Panc1 (cell line): ENCODE measurements around the gene TCEANC2. TPM values are rescaled to one million over a fixed set of nuclear protein-coding genes. Genes with fewer than 3 reads are reported as not detected.
A peak's percentile ranks its signal among the peaks of the same experiment; 100 is the strongest.

Experiments
- ATAC-seq: fragments of 200-7000 bp; cut with Tn5 transposase; 2 replicates; pipeline ENCODE4 v1.9.1; 2020; ENCODE audit warnings: mild to moderate bottlenecking, moderate library complexity
- BruUV-seq: library from RNA; stranded (reverse); fragments of 400-500 nt; replicated peaks from 2 replicates; lab custom pipeline; 2021; lab: Mats Ljungman, UMichigan
- CTCF ChIA-PET: fragments of 300-600 bp; sonication (Branson Sonifier 250); formaldehyde crosslinking; loops from one replicate; lab custom pipeline; 2022; ENCODE audit warnings: antibody characterized with exemption; lab: Charles Lee
- POLR2A ChIA-PET: fragments of 300-600 bp; sonication (Branson Sonifier 250); formaldehyde crosslinking; loops from one replicate; lab custom pipeline; 2022; ENCODE audit warnings: antibody characterized with exemption; lab: Charles Lee
- DNase-seq: peaks from one replicate; pipeline ENCODE4 v3.0.0-alpha.2; 2010; ENCODE audit warnings: low read depth, low spot score
- H3K27ac ChIP-seq: 2 replicates; pipeline ENCODE4 v1.5.1; 2011; ENCODE audit warnings: mild to moderate bottlenecking, low read length, inconsistent platforms
- H3K27me3 ChIP-seq: fragments of 200-500 bp; sonication (Bioruptor generic); 2 replicates; pipeline ENCODE4 v1.6.0; 2014; ENCODE audit warnings: low read length, inconsistent platforms; ENCODE audit not compliant: control insufficient read depth, insufficient read depth
- H3K36me3 ChIP-seq: fragments of 200-500 bp; sonication (Bioruptor generic); 2 replicates; pipeline ENCODE4 v1.5.1; 2014; ENCODE audit warnings: inconsistent platforms, mild to moderate bottlenecking, low read length, moderate library complexity; ENCODE audit not compliant: control insufficient read depth, insufficient read depth
- H3K4me1 ChIP-seq: 2 replicates; pipeline ENCODE4 v1.5.1; 2011; ENCODE audit warnings: inconsistent platforms, mild to moderate bottlenecking, low read length, moderate library complexity; ENCODE audit not compliant: control insufficient read depth, insufficient read depth
- H3K4me3 ChIP-seq, 2 experiments: 2 replicates each; pipeline ENCODE4 v1.5.1; 2011 to 2012; ENCODE audit warnings: low read depth in 2 of 2, low read length in 2 of 2, mild to moderate bottlenecking in 2 of 2, inconsistent platforms in 1 of 2, moderate library complexity in 1 of 2
- H3K9me3 ChIP-seq: fragments of 200-500 bp; sonication (Bioruptor generic); 2 replicates; pipeline ENCODE4 v1.5.1; 2014; ENCODE audit warnings: low read depth, mild to moderate bottlenecking, inconsistent platforms, low read length, moderate library complexity; ENCODE audit not compliant: control insufficient read depth, insufficient read depth
- POLR2AphosphoS5 ChIP-seq: IDR thresholded peaks from 2 replicates; pipeline ENCODE4 v1.6.1; 2012; ENCODE audit warnings: mild to moderate bottlenecking, low read depth, low read length, moderate library complexity
- SIN3A ChIP-seq: IDR thresholded peaks from 2 replicates; pipeline ENCODE4 v1.6.1; 2012; ENCODE audit warnings: low read depth, mild to moderate bottlenecking, low read length, moderate library complexity, borderline replicate concordance; ENCODE audit not compliant: insufficient read depth
- TCF7L2 ChIP-seq: IDR thresholded peaks from 2 replicates; pipeline ENCODE4 v1.6.1; 2011; ENCODE audit warnings: mild to moderate bottlenecking, low read depth, low read length, inconsistent platforms
- in situ Hi-C: cut with HindIII; loops from 2 replicates; pipeline ENCODE4 v1.10.0; 2016; ENCODE audit warnings: low sequenced_read_pairs, low pct_unique_long_range_greater_than_20kb
- intact Hi-C: fragments of 100-400 bp; cut with micrococcal nuclease; formaldehyde crosslinking; loops from one replicate; pipeline ENCODE4 v1.10.0; 2022; ENCODE audit not compliant: unreplicated experiment
- total RNA-seq: library from RNA; stranded (reverse); gene quantifications from one replicate; pipeline ENCODE4 v1.2.1, GENCODE V29; 2021; ENCODE audit not compliant: unreplicated experiment
- TF ChIP-seq, protein P1 (sequence below), 2 experiments: IDR thresholded peaks; 2 replicates each; pipeline ENCODE4 v1.6.1; 2011 to 2012; ENCODE audit warnings: low read depth in 2 of 2, control low read depth in 1 of 2, low read length in 1 of 2, mild to moderate bottlenecking in 1 of 2, moderate library complexity in 1 of 2; ENCODE audit not compliant: insufficient read depth in 1 of 2
- TF ChIP-seq, protein P2 (sequence below): fragments of 450-650 bp; IDR thresholded peaks from 2 replicates; pipeline ENCODE4 v1.5.1; 2017; ENCODE audit warnings: mild to moderate bottlenecking

Gene TCEANC2
- total RNA-seq, 1 experiment from 2014 or later: 5.1 TPM

DNA sequence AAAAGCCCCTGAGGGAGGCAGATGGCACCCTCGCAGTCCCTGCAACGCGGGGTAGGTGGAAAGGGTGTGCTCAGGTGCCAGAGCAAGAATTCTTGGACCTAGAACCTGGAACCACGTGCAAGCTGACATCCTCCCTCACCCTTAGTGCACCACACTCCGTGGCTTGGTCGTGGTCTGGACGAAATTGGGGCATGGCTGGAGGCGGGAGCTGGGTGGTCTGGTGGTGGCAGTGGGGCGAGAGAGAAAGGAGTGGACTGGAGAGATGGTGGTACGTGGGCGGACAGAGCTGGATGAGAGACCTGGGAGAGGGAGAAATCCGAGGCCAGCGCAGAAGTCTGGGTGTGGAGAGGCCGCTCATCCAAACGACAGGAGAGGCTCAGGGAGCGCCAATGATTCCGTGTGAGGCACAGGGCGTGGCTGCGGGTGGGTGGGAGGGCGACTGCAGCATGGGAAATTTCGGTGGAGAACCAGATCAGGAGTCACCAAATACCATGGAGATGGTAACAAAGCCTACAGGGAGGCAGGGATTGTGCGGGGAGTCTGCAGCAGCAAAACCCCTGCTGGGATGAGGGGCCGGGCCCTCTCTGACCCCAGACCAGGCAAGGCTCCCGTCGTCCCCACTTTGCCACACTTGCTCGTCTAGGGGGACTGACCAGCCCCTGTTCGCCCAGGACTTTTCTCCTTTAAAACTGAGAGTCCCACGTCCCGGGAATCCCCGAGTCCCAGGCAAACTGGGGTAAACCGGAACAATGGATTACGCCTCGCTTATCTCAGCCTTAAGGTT, 67.5 kb downstream of the TCEANC2 start:
- TF ChIP-seq, protein P1, sequence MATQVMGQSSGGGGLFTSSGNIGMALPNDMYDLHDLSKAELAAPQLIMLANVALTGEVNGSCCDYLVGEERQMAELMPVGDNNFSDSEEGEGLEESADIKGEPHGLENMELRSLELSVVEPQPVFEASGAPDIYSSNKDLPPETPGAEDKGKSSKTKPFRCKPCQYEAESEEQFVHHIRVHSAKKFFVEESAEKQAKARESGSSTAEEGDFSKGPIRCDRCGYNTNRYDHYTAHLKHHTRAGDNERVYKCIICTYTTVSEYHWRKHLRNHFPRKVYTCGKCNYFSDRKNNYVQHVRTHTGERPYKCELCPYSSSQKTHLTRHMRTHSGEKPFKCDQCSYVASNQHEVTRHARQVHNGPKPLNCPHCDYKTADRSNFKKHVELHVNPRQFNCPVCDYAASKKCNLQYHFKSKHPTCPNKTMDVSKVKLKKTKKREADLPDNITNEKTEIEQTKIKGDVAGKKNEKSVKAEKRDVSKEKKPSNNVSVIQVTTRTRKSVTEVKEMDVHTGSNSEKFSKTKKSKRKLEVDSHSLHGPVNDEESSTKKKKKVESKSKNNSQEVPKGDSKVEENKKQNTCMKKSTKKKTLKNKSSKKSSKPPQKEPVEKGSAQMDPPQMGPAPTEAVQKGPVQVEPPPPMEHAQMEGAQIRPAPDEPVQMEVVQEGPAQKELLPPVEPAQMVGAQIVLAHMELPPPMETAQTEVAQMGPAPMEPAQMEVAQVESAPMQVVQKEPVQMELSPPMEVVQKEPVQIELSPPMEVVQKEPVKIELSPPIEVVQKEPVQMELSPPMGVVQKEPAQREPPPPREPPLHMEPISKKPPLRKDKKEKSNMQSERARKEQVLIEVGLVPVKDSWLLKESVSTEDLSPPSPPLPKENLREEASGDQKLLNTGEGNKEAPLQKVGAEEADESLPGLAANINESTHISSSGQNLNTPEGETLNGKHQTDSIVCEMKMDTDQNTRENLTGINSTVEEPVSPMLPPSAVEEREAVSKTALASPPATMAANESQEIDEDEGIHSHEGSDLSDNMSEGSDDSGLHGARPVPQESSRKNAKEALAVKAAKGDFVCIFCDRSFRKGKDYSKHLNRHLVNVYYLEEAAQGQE (IDR thresholded peaks at IDR 0.05; ENCODE audit: insufficient read depth in 1 of 2, low read depth in 2 of 2, low read length in 1 of 2): no peak
- TF ChIP-seq POLR2AphosphoS5 (no peak), TCF7L2 (no peak), SIN3A (no peak)
- TF ChIP-seq, protein P2, sequence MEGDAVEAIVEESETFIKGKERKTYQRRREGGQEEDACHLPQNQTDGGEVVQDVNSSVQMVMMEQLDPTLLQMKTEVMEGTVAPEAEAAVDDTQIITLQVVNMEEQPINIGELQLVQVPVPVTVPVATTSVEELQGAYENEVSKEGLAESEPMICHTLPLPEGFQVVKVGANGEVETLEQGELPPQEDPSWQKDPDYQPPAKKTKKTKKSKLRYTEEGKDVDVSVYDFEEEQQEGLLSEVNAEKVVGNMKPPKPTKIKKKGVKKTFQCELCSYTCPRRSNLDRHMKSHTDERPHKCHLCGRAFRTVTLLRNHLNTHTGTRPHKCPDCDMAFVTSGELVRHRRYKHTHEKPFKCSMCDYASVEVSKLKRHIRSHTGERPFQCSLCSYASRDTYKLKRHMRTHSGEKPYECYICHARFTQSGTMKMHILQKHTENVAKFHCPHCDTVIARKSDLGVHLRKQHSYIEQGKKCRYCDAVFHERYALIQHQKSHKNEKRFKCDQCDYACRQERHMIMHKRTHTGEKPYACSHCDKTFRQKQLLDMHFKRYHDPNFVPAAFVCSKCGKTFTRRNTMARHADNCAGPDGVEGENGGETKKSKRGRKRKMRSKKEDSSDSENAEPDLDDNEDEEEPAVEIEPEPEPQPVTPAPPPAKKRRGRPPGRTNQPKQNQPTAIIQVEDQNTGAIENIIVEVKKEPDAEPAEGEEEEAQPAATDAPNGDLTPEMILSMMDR: no peak
- DNase-seq: no peak
- Histone ChIP-seq H3K36me3 (no peaks in the 10 kb centered on the region), H3K4me1 (peaks cover 5% of the 10 kb centered on the region), H3K27ac (peak overlapping the region; percentile 62; the same call in 1 of the 2 replicates), H3K9me3 (no peaks in the 10 kb centered on the region), H3K27me3 (no peaks in the 10 kb centered on the region), H3K4me3 (peak overlapping the region in 1 of 2 experiments; percentile 43; a peak in 2 of 4 replicates)
- ChIA-PET POLR2A (no interaction called here), CTCF (interaction anchor here (0.6 to 1.2 kb wide), 5 partner anchors 16 to 370 kb away, joined by 3 to 6 read pairs (median 4); no protein-coding TSS in a partner anchor)
- intact Hi-C loops: no loop called here
- no TSS peak for BruUV-seq
- ATAC-seq: peak; percentile 50; the same call in 1 of the 2 replicates
- in situ Hi-C loops: no loop called here

DNA sequence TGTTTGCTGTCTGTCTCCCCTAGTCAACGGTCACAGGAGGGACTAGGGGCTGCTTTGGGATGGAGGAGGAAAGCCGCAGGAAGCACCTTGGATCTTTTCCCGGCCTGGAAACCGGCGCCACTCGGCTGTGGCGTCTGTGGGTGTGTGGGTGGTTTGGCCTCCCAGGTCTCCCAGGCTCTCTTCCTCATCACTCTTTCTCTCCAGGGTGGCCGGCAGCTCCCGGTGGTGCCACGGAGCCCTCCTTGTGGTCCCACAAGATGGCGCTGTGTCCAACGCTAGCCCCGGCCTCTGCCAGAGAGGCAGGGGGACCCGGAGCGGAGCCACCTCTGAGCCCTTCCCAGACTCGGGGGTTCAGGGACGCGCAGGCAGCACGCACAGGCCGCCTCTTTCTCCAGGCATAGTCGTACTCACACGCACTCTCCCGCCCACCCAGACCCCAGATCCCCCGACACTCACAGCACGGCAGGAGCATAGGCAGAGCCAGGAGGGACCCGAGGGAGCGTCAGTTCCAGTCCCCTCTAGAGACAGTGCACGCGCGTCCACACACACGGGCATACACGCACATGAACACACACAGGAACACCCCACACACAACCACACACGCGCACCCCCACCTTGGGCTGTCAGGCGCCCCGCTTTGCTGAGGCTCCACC, 68.2 kb downstream of the TCEANC2 start:
- no peaks in the 10 kb centered on the region for H3K27me3 ChIP-seq
- ChIA-PET CTCF (interaction anchor here (0.6 to 1.2 kb wide), 5 partner anchors 15 to 369 kb away, joined by 3 to 6 read pairs (median 4); no protein-coding TSS in a partner anchor), POLR2A (no interaction called here)
- TF ChIP-seq, protein P1 (IDR thresholded peaks at IDR 0.05; ENCODE audit: insufficient read depth in 1 of 2, low read depth in 2 of 2, low read length in 1 of 2): no peak
- TF ChIP-seq, protein P2: peak; percentile 90
- peak overlapping the region in 1 of 2 experiments; percentile 43; a peak in 2 of 4 replicates for H3K4me3 ChIP-seq
- peak; percentile 88 for ATAC-seq
- no TSS peak for BruUV-seq
- H3K27ac ChIP-seq: peak overlapping the region; percentile 62; the same call in 1 of the 2 replicates
- no peaks in the 10 kb centered on the region for H3K36me3 ChIP-seq
- H3K4me1 ChIP-seq: peaks cover 5% of the 10 kb centered on the region
- intact Hi-C loops: no loop called here
- no peaks in the 10 kb centered on the region for H3K9me3 ChIP-seq
- in situ Hi-C loops: no loop called here
- no peak for DNase-seq
